Neural cell (in vitro differentiated cells): ENCODE measurements around the gene VLDLR. TPM values are rescaled to one million over a fixed set of nuclear protein-coding genes. Genes with fewer than 3 reads are reported as not detected.

ENCODE experiments used
- H2AFZ ChIP-seq: fragments of 200-600, 300-800 bp; sonication (generic), shearing (Covaris generic); 2 replicates; pipeline ENCODE4 v1.6.0; 2014; ENCODE audit warnings: low read depth, mild to moderate bottlenecking, antibody characterized with exemption, low read length, moderate library complexity
- H3F3A ChIP-seq: fragments of 200-600 bp; shearing (Covaris generic); 2 replicates; pipeline ENCODE4 v1.6.1; 2016; ENCODE audit warnings: mild to moderate bottlenecking, moderate library complexity, mixed read lengths, antibody characterized with exemption, low read length; ENCODE audit not compliant: insufficient read depth, poor library complexity, severe bottlenecking
- H3K27ac ChIP-seq: fragments of 200-600, 300-800 bp; sonication (generic), shearing (Covaris generic); 2 replicates; pipeline ENCODE4 v1.5.1; 2014; ENCODE audit warnings: mild to moderate bottlenecking, low read length, moderate library complexity
- H3K27me3 ChIP-seq: fragments of 300-800, 200-600 bp; sonication (generic), shearing (Covaris generic); 2 replicates; pipeline ENCODE4 v1.6.0; 2014; ENCODE audit warnings: mild to moderate bottlenecking, low read depth, low read length, moderate library complexity; ENCODE audit not compliant: insufficient read depth
- H3K36me3 ChIP-seq: fragments of 300-800, 200-600 bp; sonication (generic), shearing (Covaris generic); 2 replicates; pipeline ENCODE4 v1.5.1; 2014; ENCODE audit warnings: mild to moderate bottlenecking, antibody characterized with exemption, low read length, moderate library complexity; ENCODE audit not compliant: insufficient read depth
- H3K4me2 ChIP-seq: fragments of 300-800, 200-600 bp; sonication (generic), shearing (Covaris generic); 2 replicates; pipeline ENCODE4 v1.6.0; 2014; ENCODE audit warnings: mild to moderate bottlenecking, low read length
- H3K4me3 ChIP-seq: fragments of 300-800, 200-600 bp; sonication (generic), shearing (Covaris generic); 2 replicates; pipeline ENCODE4 v1.5.1; 2014; ENCODE audit warnings: mild to moderate bottlenecking, low read length, moderate library complexity
- H3K79me2 ChIP-seq: fragments of 200-600 bp; shearing (Covaris generic); replicated peaks from 2 replicates; pipeline ENCODE4 v1.6.0; 2014; ENCODE audit warnings: mild to moderate bottlenecking, low read length, moderate library complexity; ENCODE audit not compliant: insufficient read depth
- H3K9ac ChIP-seq: fragments of 300-800, 200-600 bp; sonication (generic), shearing (Covaris generic); 2 replicates; pipeline ENCODE4 v1.6.1; 2016; ENCODE audit warnings: mild to moderate bottlenecking, low read length, mixed read lengths
- H3K9me2 ChIP-seq: fragments of 200-600 bp; shearing (Covaris generic); 2 replicates; pipeline ENCODE4 v1.6.1; 2016; ENCODE audit warnings: mild to moderate bottlenecking, low read length, mixed read lengths; ENCODE audit not compliant: insufficient read depth
- H3K9me3 ChIP-seq: fragments of 200-600, 300-800 bp; sonication (generic), shearing (Covaris generic); 2 replicates; pipeline ENCODE4 v1.6.1; 2016; ENCODE audit warnings: mild to moderate bottlenecking, mixed run types, low read length, moderate library complexity, mixed read lengths
- H4K20me1 ChIP-seq: fragments of 200-600 bp; shearing (Covaris generic); 2 replicates; pipeline ENCODE4 v1.6.1; 2016; ENCODE audit warnings: mild to moderate bottlenecking, mixed run types; ENCODE audit not compliant: insufficient read depth
- CTCF ChIP-seq: fragments of 450-650 bp; IDR thresholded peaks from 2 replicates; pipeline ENCODE4 v1.5.1; 2014; ENCODE audit warnings: antibody characterized with exemption, mild to moderate bottlenecking, moderate library complexity; ENCODE audit not compliant: poor library complexity, severe bottlenecking
- EP300 ChIP-seq: fragments of 450-650 bp; conservative IDR thresholded peaks from 2 replicates; pipeline ENCODE4 v1.6.1; 2014; ENCODE audit warnings: antibody characterized with exemption, mild to moderate bottlenecking, moderate library complexity; ENCODE audit not compliant: poor library complexity, severe bottlenecking
- EZH2 ChIP-seq: fragments of 200-600, 300-800 bp; shearing (Covaris generic), sonication (generic); IDR thresholded peaks from 2 replicates; pipeline ENCODE4 v1.6.1; 2014; ENCODE audit warnings: antibody characterized with exemption, low read length, borderline replicate concordance, mild to moderate bottlenecking; ENCODE audit not compliant: insufficient read depth, poor library complexity, severe bottlenecking
- MXI1 ChIP-seq: fragments of 450-650 bp; conservative IDR thresholded peaks from 2 replicates; pipeline ENCODE4 v1.6.1; 2014; ENCODE audit warnings: antibody characterized with exemption, mild to moderate bottlenecking; ENCODE audit not compliant: poor library complexity, severe bottlenecking
- POLR2AphosphoS5 ChIP-seq: IDR thresholded peaks from 2 replicates; pipeline ENCODE4 v1.6.1; 2012
- RAD21 ChIP-seq: fragments of 450-650 bp; conservative IDR thresholded peaks from 2 replicates; pipeline ENCODE4 v1.6.1; 2014; ENCODE audit warnings: antibody characterized with exemption, mild to moderate bottlenecking, moderate library complexity
- SMC3 ChIP-seq: fragments of 450-650 bp; conservative IDR thresholded peaks from 2 replicates; pipeline ENCODE4 v1.6.1; 2014; ENCODE audit warnings: antibody characterized with exemption, mild to moderate bottlenecking, moderate library complexity; ENCODE audit not compliant: poor library complexity
- TAF1 ChIP-seq: IDR thresholded peaks from 2 replicates; pipeline ENCODE4 v1.6.1; 2012; ENCODE audit warnings: low read depth
- polyA plus RNA-seq: library from polyadenylated mRNA; depleted of rRNA; stranded (reverse); fragments of >200 nt; gene quantifications from 2 replicates; pipeline ENCODE4 v1.2.3, GENCODE V29; 2014
- TF ChIP-seq, protein P1 (sequence below): IDR thresholded peaks from 2 replicates; pipeline ENCODE4 v1.6.1; 2012; ENCODE audit warnings: borderline replicate concordance

Gene VLDLR
- polyA plus RNA-seq, 1 donor from 2014 or later: 62.7 TPM

GRCh38 chr9:2618289-2618688 lies 3.3 kb upstream of the VLDLR start:
- Histone ChIP-seq H3K79me2 (peaks cover 5% of the 10 kb centered on the region), H3K27ac (no peak overlapping the region), H3K9me2 (no peaks in the 10 kb centered on the region), H3K9me3 (no peaks in the 10 kb centered on the region), H3K36me3 (no peaks in the 10 kb centered on the region), H3F3A (peaks cover 4% of the 10 kb centered on the region), H3K27me3 (no peaks in the 10 kb centered on the region), H3K4me2 (no peak overlapping the region), H3K9ac (no peak overlapping the region), H4K20me1 (no peaks in the 10 kb centered on the region), H3K4me3 (no peak overlapping the region), H2AFZ (no peak overlapping the region)
- TF ChIP-seq EP300 (no peak), EZH2 (no peak), CTCF (no peak), MXI1 (no peak), TAF1 (no peak), POLR2AphosphoS5 (no peak), SMC3 (no peak), RAD21 (no peak)
- TF ChIP-seq, protein P1, sequence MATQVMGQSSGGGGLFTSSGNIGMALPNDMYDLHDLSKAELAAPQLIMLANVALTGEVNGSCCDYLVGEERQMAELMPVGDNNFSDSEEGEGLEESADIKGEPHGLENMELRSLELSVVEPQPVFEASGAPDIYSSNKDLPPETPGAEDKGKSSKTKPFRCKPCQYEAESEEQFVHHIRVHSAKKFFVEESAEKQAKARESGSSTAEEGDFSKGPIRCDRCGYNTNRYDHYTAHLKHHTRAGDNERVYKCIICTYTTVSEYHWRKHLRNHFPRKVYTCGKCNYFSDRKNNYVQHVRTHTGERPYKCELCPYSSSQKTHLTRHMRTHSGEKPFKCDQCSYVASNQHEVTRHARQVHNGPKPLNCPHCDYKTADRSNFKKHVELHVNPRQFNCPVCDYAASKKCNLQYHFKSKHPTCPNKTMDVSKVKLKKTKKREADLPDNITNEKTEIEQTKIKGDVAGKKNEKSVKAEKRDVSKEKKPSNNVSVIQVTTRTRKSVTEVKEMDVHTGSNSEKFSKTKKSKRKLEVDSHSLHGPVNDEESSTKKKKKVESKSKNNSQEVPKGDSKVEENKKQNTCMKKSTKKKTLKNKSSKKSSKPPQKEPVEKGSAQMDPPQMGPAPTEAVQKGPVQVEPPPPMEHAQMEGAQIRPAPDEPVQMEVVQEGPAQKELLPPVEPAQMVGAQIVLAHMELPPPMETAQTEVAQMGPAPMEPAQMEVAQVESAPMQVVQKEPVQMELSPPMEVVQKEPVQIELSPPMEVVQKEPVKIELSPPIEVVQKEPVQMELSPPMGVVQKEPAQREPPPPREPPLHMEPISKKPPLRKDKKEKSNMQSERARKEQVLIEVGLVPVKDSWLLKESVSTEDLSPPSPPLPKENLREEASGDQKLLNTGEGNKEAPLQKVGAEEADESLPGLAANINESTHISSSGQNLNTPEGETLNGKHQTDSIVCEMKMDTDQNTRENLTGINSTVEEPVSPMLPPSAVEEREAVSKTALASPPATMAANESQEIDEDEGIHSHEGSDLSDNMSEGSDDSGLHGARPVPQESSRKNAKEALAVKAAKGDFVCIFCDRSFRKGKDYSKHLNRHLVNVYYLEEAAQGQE: no peak

GRCh38 chr9:2620919-2621721 lies 467 bp upstream of the VLDLR start:
- H3K79me2 ChIP-seq: peaks cover 33% of the 10 kb centered on the region
- H3K36me3 ChIP-seq: no peaks in the 10 kb centered on the region
- peaks cover 4% of the 10 kb centered on the region for H3F3A ChIP-seq
- H3K4me2 ChIP-seq: peak overlapping the region; percentile 69
- TF ChIP-seq EZH2 (no peak), EP300 (peak; percentile 66), POLR2AphosphoS5 (peak; percentile 89), RAD21 (peak; percentile 65), SMC3 (peak; percentile 67), CTCF (peak; percentile 51), MXI1 (peak; percentile 72), TAF1 (peak; percentile 79)
- TF ChIP-seq, protein P1: peak; percentile 80
- no peaks in the 10 kb centered on the region for H3K27me3 ChIP-seq
- H3K9me3 ChIP-seq: no peaks in the 10 kb centered on the region
- peaks cover 4% of the 10 kb centered on the region for H4K20me1 ChIP-seq
- H3K9ac ChIP-seq: peak overlapping the region; percentile 93
- H3K4me3 ChIP-seq: peak overlapping the region; percentile 86
- H2AFZ ChIP-seq: peak overlapping the region; percentile 62
- H3K27ac ChIP-seq: peak overlapping the region; percentile 86
- H3K9me2 ChIP-seq: no peaks in the 10 kb centered on the region
